Measurements from ENCODE around the gene IFT80. TPM values are rescaled to one million over a fixed set of nuclear protein-coding genes. Genes with fewer than 3 reads are reported as not detected.
A peak's percentile ranks its signal among the peaks of the same experiment; 100 is the strongest.

Gene IFT80
- total RNA-seq, 1 experiment from 2014 or later = 15.7 TPM

DNA sequence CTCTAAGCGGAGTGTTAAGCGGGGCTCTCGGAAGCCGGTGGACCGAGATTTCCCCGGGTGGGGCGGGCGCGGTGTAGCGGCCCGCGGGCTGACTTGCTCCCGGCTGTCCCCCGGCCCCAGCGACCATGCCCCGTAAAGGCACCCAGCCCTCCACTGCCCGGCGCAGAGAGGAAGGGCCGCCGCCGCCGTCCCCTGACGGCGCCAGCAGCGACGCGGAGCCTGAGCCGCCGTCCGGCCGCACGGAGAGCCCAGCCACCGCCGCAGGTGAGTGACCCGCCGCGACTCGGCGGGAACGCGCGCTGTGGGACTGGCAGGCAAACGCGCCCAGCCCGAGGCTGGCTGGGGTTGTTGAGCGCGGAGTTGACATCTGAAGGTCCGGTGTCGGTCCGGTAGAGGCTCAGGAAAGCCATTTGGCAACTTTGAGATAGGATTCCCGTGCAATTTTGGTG is 1.7 kb upstream of the IFT80 start:
- DNase-seq (ENCODE audit: low read depth) = peak; percentile 28

DNA sequence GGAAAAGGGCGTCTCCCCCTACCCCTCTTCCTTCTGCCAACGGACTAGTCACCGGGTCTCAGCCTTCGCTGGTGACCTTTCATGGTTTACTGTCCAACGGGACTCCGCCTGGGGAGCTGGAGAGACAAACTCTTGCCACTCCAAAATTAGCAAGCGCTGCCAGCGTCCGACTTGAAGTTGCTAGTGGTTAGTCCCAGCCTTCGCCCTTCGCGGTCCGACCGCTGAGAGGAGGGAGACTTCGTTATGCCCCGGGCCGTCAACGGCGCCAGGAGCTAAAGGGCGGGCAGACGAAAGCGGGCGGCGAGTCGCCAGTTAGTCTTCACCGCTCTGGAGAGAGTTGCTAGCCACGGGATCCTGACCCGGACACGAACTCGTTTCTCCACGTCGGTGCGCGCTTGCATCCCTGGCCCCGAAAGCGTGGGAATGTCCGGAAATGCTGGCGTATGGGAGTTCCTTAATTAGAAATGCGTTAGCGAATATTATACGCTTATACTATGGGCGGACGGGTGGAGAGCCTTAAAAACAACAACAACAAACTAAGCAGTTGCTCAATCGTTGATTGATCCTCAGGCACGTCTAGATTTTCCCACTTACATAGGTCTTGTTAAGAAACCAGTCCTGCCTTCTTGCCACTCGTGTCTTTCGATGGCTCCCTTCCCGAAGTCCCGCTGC is 1.1 kb upstream of the IFT80 start:
- peak; percentile 56 for DNase-seq (ENCODE audit: low read depth)

DNA sequence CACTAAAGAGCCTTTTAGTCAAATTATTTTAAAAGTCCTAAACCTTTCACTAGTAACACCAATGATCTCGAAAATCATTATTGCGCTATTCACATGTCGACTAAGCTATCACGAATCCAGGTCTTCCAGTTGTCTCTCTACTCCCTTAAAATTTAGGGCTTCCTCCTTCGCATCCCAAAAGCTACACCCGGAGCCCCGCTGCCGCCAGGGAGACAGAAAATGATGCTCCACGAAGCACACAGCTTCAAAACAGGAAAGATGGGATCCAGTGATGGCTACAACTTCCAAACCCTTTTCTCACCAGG is 253 bp downstream of the IFT80 start:
- DNase-seq (ENCODE audit: low read depth) = no peak

DNA sequence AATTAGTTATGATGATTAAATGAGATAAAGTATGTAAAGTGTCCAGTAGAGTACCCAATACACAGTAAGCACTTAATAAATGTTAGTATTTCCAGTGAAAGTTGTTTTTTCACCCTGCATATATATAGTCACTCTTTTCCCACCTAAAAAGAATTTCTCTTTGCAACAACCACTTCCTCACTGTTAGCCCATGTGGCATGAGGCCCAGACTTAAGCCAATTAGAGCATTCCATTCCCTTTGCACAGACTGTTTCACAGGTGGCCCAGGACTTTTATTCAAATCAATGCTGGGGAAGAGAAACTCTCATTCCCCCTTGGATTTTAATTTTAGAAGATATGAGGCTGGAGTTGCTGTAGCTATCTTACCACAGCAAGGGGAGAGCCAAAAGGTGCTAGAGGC is 3.7 kb downstream of the IFT80 start:
- peak; percentile 80 for DNase-seq (ENCODE audit: low read depth)

DNA sequence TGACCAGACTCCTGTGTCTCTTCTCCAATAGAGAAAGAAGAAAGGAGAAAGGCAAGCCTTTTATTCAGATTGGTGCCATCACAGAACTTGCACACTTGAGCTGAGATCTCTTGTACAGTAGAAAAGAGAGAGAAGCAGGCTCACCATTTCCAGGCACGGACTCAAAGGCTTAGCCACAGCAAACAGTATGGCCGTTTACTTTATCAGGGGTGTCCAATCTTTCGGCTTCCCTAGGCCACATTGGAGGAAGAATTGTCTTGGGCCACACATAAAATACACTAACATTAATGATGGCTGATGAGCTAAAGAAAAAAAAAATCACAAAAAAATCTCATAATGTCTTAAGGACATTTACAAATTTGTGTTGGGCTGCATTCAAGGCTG is 5.0 kb downstream of the IFT80 start:
- no peak for DNase-seq (ENCODE audit: low read depth)

DNA sequence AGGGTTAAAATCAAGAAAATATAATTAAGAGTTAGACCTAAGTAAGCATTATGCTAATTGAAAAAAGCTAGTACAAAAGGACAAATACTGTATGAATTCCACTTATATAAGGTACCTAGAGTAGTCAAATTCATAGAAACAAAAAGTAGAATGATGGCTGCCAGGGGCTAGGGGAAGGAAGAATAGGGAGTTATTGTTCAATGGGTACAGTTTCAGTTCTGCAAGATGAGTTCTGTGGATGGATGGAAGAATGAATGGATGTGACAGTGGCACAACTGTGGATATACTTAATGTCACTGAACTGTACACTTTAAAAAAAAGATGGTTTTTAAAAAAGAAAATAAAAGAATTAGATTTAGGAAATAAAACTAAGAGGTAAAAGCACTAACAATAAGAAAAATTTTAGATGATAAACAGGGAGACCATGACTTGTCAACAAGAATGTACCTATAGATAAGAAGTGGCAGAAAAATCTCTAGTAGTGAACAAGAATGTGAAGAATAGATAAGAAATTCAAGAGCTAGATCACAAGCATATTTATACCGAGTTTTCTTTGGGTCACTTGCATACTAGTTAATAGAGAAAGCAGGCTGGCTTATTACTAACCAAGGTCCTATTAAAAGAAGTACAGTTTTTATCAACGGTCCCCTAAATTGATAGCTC is 5.5 kb downstream of the IFT80 start:
- no peak for DNase-seq (ENCODE audit: low read depth)

DNA sequence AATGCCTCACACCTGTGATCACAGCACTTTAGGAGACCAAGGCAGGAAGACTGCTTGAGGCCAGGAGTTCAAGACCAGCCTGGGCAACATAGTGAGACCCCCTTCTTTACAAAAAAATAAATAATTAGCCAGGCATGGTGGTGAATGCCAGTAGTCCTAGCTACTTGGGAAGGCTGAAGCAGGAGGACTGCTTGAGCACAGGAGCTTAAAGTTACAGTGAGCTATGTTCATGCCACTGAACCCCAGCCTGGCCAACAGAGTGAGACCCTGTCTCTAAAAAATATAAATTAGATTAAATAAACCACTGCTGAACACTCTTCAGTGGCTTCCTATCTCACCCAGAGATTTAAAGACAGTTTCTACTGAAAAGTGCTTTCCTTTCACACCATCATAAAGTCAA is 6.2 kb downstream of the IFT80 start:
- DNase-seq (ENCODE audit: low read depth) = no peak

DNA sequence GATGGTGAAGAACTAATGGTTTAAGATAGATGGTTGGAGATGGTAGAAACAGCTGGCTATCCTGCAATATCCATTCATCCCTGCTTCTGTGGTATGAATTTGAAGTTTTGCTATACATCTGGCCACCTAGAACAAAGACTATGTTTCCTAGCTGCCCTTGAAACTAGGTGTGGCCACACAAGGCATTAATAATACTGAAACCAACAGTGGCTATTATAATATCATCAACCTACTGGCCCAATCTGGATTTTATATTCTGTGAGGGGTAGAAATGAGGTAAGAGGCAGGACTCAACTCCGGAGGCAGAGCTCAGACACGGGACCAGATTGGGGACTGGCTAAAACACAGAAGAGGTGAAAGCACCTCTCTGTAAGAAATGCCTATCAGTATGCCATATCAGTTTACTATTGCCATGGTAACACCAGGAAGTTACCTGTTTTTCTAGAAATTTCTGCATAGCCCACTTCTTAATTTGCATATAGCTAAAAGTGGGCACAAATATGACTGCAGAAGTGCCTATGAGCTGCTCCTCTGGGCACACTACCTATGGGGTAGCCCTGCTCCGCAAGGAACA is 8.4 kb downstream of the IFT80 start:
- no peak for DNase-seq (ENCODE audit: low read depth)

DNA sequence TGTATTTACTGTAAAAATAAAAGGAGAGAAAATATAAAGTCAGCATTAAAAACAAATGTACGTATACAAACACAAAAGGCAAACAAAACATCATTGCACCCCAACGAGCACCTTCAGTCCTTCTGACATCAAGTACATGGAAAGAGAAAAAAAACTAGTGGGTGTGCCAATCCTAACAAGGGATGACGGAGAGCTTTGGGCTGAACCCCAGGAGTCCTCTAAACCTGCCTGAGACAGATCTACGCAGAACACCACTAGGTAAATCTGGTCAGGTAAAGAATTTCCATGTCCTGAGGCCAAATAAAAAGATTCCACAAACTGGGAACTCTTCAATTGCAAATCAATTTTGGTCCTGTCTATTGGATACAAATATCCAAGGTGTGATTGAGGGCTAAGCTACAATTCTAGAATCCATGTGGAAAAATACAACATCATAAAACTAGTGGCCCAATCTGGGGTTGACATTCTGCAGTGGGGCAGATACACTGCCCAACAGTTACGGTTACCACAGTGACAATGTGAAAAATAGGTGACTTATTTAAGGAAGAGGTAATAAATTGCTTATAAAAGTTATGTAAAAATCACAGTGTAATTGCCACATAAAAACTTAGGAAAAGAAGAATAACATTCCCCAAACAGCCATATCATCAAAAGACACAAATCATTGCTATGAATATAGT is 14.2 kb downstream of the IFT80 start:
- no peak for DNase-seq (ENCODE audit: low read depth)

DNA sequence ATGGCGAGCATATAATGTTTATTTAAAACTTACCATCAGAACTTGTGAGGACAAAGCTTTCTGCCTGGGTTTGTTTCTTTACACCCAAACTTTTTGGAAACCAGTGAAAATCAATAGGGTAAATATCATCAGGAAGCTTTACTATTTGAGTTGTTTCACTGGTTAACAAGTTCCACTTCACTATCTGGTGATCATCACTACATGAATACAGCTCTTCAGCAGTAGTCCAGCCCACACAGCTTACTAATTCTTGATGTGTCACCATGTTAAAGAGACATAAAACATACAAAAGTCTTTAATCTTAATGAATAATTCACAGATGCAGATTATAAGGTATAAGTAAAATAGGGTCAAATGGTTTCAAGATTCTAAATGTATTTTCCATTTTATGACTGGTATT is 17.6 kb downstream of the IFT80 start:
- no peak for DNase-seq (ENCODE audit: low read depth)

DNA sequence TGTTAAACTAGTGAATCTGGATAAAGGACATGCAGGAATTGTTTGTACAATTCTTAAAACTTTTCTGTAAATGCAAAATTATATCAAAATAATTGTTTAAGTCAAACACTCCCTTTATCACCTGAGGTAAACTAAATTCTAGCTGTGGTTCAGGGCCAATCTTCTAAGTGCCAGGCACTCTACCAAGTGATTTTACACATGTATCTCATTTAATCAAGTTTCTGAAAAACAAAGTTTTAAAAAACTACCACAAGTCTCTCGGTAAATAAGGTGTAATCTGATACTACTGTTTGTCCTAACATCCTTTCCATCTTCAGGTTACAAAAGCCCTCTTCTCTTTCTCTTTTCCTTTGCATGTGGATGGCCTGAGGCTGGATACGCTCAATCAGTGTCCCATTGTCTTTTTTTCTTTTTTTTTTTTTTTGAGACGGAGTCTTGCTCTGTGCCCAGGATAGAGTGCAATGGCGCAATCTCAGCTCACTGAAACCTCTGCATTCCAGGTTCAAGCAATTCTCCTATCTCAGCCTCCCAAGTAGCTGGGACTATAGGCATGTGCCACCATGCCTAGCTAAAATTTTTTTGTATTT is 19.3 kb downstream of the IFT80 start:
- DNase-seq (ENCODE audit: low read depth) = no peak

DNA sequence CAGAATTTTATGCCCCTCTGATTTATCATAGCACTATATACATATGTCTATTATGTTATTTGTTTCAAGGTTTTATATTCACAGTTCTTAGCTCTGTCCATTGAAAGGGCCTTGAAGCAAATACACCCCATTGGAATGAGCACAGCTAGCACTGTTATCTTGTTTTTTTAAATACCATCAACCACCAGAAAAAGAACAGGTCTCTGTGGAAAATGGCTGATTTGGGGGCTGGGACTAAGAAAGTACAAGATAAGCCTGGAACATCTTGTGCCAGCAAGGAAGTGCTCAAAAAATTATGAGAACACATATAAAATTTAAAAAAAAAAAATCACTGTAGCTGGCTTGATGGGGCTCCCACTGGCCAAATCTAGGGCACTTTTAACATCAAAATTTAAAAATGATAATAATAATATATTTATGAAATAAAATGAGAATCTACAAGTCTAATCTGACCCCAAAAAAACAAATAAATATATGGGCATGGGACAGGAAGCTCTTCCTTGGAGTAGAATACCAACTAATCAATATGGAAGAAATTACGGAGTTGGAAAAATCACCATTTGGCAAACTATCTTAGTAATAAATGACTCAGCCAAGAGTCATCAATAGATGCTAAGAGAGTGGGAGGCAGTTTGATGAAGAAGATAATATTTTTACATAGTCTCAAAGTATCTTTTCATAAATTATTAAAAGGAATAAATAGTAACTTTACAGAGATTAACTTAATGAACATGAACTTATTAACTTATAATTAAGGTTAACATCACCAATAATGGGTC is 20.5 kb downstream of the IFT80 start:
- DNase-seq (ENCODE audit: low read depth) = no peak

DNA sequence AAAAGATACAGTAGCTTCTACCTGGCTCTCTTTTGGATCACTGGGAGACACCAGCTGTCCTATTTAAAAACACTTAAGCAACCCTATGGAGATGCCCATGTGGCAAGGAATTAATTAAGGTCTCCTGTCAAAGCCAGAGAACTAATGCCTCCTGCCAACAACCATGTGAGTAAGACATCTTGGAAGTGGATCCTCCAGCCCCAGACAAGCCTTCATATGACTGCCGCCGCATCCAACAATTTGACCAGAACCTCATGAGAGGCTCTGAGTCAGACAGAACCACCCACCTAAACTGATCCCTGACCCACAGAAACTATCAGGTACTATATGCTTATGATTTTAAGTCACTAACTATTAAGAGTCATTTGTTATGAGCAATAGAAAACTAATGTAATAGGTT is 22.3 kb downstream of the IFT80 start:
- no peak for DNase-seq (ENCODE audit: low read depth)

DNA sequence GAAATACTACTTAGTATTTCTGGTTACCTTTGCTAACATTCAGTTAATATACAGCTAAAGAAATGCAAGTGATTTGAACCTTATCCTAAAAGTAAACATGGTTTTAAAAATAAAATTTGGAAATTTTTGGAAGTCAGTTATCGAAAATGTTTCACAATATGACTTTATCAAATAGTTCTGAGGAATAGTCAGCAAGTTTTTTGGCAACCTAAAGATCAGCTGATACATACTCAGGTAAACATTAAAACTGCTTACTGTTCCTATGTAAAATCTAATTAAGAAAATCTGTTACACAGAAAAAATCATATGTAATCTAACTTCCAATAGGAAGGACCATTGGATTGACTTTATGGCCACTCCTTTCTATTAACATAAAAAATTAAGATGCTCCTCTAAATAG is 24.1 kb downstream of the IFT80 start:
- no peak for DNase-seq (ENCODE audit: low read depth)

DNA sequence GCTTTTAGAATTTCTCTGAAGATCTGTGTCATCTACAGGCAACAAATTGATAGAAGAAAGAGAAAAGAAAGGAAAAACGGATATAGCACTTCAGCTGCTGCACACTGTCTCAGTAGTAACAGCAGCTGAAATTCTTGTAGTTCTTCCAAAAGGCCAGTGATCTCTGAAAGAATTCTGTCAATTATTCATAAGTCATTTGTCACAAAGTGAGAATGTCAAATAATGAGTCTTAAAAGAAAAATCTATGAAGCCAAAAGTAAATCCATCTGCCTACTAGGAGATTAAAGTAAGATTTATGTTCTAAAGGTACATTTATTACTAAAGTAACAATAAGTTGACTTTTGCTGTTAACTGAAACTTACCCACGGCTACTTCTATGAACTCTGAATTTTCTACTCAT is 24.6 kb downstream of the IFT80 start:
- no peak for DNase-seq (ENCODE audit: low read depth)

DNA sequence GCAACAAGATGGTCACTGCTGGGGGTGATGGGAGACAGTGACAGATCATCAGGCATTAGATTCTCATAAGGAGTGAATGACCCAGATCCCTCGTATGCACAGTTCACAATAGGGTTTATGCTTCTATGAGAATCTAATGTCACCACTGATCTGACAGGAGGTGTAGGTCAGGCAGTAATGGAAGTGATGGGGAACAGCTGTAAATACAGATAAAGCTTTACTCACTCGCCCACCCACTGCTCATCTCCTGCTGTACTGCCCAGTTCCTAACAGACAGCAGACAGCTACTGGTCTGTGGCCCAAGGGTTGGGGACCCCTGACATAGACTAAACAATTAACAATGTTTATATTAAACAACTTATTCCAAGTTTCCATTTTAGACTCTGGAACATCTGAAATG is 25.4 kb downstream of the IFT80 start:
- DNase-seq (ENCODE audit: low read depth) = no peak

DNA sequence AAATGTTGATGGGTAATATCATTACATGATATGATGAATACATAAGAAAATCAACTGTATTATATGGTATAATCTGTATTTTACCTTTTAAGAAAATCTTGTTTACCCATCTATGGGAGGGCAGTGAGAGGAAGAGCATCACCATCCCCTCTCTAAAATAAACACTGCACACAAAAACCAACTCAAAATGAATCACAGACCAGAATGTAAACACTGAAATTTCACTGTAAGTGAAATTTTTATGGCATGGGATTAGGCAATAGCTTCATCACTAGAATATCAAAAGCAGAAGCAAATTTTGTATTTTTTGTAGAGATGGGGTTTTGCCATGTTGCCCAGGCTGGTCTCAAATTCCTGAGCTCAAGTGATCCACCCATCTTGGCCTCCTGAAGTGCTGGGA is 26.2 kb downstream of the IFT80 start:
- no peak for DNase-seq (ENCODE audit: low read depth)

DNA sequence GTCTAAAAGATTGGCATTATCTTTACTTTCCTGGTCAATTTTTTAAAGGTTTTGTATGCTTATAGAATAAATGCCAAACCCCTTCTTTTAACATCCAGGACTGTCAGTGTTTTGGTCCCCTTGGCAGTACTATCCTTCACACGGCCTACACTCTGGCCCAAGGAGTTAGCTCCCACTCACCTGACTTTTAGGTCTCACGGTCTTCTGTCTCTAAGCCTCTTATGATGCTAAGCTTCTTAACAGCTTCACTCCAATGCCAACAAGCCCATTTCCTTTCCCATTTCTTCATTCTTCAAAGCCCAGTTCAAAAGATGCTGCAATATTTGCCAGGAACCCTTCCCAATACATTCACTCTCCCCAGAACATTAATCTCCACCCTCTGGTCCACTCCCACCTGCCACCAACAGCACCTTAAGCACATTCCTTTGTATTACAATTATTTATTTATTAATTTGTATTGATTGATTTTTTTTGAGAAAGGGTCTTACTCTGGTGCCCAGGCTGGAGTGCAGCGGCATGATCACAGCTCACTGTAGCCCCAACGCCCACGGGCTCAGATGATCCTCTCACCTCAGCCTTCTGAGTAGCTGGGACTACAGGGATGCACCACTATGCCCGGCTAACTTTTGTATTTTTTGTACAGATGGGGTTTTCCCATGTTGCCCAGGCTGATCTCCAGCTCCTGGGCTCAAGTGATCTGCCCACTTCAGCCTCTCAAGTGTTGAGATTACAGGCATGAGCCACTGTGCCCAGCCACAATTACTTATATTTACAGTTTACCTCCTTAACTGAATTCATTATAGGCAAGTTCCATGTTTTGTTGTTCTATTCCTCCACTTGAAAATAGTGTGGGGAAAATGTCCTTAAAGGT is 27.8 kb downstream of the IFT80 start:
- no peak for DNase-seq (ENCODE audit: low read depth)

DNA sequence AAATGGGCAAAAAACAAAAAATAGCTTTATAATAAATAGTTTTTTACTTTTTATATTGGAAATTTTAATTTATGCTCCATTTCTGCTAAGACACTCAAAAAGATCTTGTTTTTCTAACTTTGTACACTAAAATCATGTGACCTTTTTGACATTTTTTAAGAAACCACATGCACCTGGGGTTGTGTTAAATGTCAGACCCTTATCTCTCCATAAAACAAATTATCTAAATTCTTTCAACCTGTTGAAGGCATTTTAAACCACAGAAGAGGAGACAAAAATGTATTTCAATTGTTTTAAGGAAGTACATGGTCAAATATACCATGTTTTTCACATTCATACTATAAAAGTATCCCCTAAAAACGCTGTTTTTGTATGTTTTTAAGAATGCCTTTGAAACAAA is 29.2 kb downstream of the IFT80 start:
- DNase-seq (ENCODE audit: low read depth) = no peak

DNA sequence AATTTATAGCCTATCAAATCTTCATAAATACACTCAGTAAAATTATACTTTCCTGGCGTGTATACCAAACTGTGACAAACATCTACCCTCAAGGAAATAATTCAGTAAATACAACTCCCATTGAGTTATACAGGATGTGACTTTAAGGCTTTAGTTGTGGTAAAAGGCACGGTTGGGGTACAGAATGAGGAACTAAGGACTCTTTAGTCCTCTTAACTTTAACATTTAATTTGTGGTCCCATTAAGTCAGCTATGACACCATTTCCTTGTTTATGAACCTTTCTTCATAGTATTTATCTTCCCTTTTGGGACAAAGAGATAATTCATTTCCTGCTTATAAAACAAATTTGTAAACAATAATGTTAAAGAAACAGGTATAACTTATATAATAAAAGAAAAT is 30.2 kb downstream of the IFT80 start:
- DNase-seq (ENCODE audit: low read depth) = no peak

Data from Daoy (cell line).